GM23248 (cell line): ENCODE data around the gene UHMK1. TPM values are rescaled to one million over a fixed set of nuclear protein-coding genes. Genes with fewer than 3 reads are reported as not detected.

ENCODE experiments used
- DNase-seq: peaks from one replicate; pipeline ENCODE4 v3.0.0-alpha.2; 2015
- H2AFZ ChIP-seq: fragments of 200-600 bp; sonication (generic); 2 replicates; pipeline ENCODE4 v1.6.1; 2016; ENCODE audit warnings: antibody characterized with exemption
- H3F3A ChIP-seq: fragments of 200-600 bp; sonication (generic); 2 replicates; pipeline ENCODE4 v1.6.1; 2016; ENCODE audit warnings: mild to moderate bottlenecking, antibody characterized with exemption, mixed run types; ENCODE audit not compliant: insufficient read depth
- H3K27ac ChIP-seq: fragments of 200-600 bp; sonication (generic); 2 replicates; pipeline ENCODE4 v1.5.1; 2016; ENCODE audit warnings: mild to moderate bottlenecking
- H3K27me3 ChIP-seq: fragments of 200-600 bp; sonication (generic); replicated peaks from 2 replicates; pipeline ENCODE4 v1.6.1; 2016; ENCODE audit warnings: mild to moderate bottlenecking; ENCODE audit not compliant: insufficient read depth
- H3K36me3 ChIP-seq: fragments of 200-600 bp; sonication (generic); 2 replicates; pipeline ENCODE4 v1.6.1; 2016; ENCODE audit warnings: low read depth, mild to moderate bottlenecking
- H3K4me1 ChIP-seq: fragments of 200-600 bp; sonication (generic); 2 replicates; pipeline ENCODE4 v1.6.1; 2016; ENCODE audit warnings: mild to moderate bottlenecking; ENCODE audit not compliant: insufficient read depth
- H3K4me2 ChIP-seq: fragments of 200-600 bp; sonication (generic); one replicate; pipeline ENCODE4 v1.6.1; 2016; ENCODE audit warnings: mild to moderate bottlenecking; ENCODE audit not compliant: unreplicated experiment
- H3K4me3 ChIP-seq: fragments of 200-600 bp; sonication (generic); 2 replicates; pipeline ENCODE4 v1.5.1; 2016; ENCODE audit warnings: mild to moderate bottlenecking
- H3K79me2 ChIP-seq: fragments of 200-600 bp; sonication (generic); 2 replicates; pipeline ENCODE4 v1.6.1; 2016; ENCODE audit warnings: mild to moderate bottlenecking; ENCODE audit not compliant: insufficient read depth
- H3K9ac ChIP-seq: fragments of 200-600 bp; sonication (generic); 2 replicates; pipeline ENCODE4 v1.6.1; 2016; ENCODE audit warnings: mild to moderate bottlenecking
- H3K9me2 ChIP-seq: fragments of 200-600 bp; sonication (generic); 2 replicates; pipeline ENCODE4 v1.6.1; 2016; ENCODE audit warnings: mixed run types, mild to moderate bottlenecking, moderate library complexity; ENCODE audit not compliant: insufficient read depth
- H3K9me3 ChIP-seq: fragments of 200-600 bp; sonication (generic); one replicate; pipeline ENCODE4 v1.6.1; 2017; ENCODE audit warnings: low read depth
- H4K20me1 ChIP-seq: fragments of 200-600 bp; sonication (generic); 2 replicates; pipeline ENCODE4 v1.6.0; 2016; ENCODE audit not compliant: insufficient read depth
- EZH2 ChIP-seq: fragments of 200-600 bp; sonication (generic); IDR thresholded peaks from 2 replicates; pipeline ENCODE4 v1.6.1; 2018; ENCODE audit warnings: antibody characterized with exemption, mild to moderate bottlenecking; ENCODE audit not compliant: insufficient read depth, poor library complexity, severe bottlenecking
- EZH2phosphoT487 ChIP-seq: fragments of 200-600 bp; sonication (generic); IDR thresholded peaks from 2 replicates; pipeline ENCODE4 v1.6.1; 2018; ENCODE audit warnings: antibody characterized with exemption, moderate library complexity, mild to moderate bottlenecking, low read depth; ENCODE audit not compliant: insufficient read depth
- WGBS, 2 experiments: methylation state at CpG; one replicate each; pipeline ENCODE4 v1.1.6; 2015 to 2017; ENCODE audit warnings: low lambda C conversion rate in 2 of 2, low coverage in 1 of 2; ENCODE audit errors: missing lambda C conversion rate in 2 of 2; 5-methylcytosine and 5-hydroxymethylcytosine counted together
- in situ Hi-C: fragments of 300-500 bp; cut with MboI; formaldehyde crosslinking; loops from 2 replicates; pipeline ENCODE4 v1.15.0; 2020
- polyA plus RNA-seq: library from polyadenylated mRNA; unstranded; fragments of >200 nt; fragmentation: Nextera tagmentation; extraction: Ambion mirVana; gene quantifications from 2 replicates; pipeline ENCODE4 v1.2.1, GENCODE V29; 2016
- total RNA-seq: library from RNA; depleted of rRNA; stranded (reverse); fragments of >200 nt; shearing (Covaris generic); gene quantifications from 2 replicates; pipeline ENCODE4 v1.2.3, GENCODE V29; 2014

The UHMK1 gene
- total and polyA plus RNA-seq, 2 experiments from 2014 or later = 20.1 to 60.6 TPM

GRCh38 chr1:162536511-162536910 is 38.9 kb downstream of the UHMK1 start:
- H3K27me3 ChIP-seq = no peaks in the 10 kb centered on the region
- in situ Hi-C loops = no loop called here
- peaks cover 57% of the 10 kb centered on the region for H3K4me1 ChIP-seq
- peak overlapping the region; percentile 92 for H3K27ac ChIP-seq
- H3F3A ChIP-seq = peaks cover 59% of the 10 kb centered on the region
- no peak overlapping the region for H3K4me2 ChIP-seq
- H3K4me3 ChIP-seq = no peak overlapping the region
- 20 to 22% methylated on average over 2 of the region's 2 CpGs for WGBS, 2 experiments
- 0 out of 2 replicates have a peak overlapping the region, but pooled peaks have one; percentile 20 for H2AFZ ChIP-seq
- H4K20me1 ChIP-seq = no peaks in the 10 kb centered on the region
- H3K36me3 ChIP-seq = no peaks in the 10 kb centered on the region
- peaks cover 4% of the 10 kb centered on the region; the same call in 1 of the 2 replicates for H3K79me2 ChIP-seq
- H3K9me2 ChIP-seq = no peaks in the 10 kb centered on the region
- TF ChIP-seq EZH2 (no peak), EZH2phosphoT487 (no peak)
- no peaks in the 10 kb centered on the region for H3K9me3 ChIP-seq
- no peak overlapping the region for H3K9ac ChIP-seq
- peak; percentile 67 for DNase-seq

DNA sequence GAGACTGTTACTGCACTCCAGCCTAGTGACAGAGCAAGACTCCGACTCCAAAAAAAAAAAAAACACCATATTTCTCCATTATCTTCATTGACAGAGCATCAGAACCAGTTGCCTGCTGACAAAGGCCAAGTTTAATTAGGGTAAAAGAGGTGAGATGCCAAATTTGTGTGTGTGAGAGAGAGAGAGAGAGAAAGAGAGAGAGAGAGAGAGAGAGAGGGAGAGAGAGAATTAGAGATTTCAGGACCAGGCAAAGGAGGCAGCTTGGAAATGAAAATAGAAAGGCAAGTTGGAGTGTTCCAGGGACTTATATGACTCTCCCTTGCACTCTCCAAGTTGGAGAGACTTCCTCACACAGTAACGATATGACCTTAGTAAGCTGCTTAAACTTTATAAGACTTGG is 39.6 kb downstream of the UHMK1 start:
- Histone ChIP-seq H3K9ac (no peak overlapping the region), H3K79me2 (peaks cover 4% of the 10 kb centered on the region; the same call in 1 of the 2 replicates), H3K4me3 (no peak overlapping the region), H3K27ac (peak overlapping the region; percentile 92), H3K4me2 (no peak overlapping the region), H3K9me3 (no peaks in the 10 kb centered on the region), H3K4me1 (peaks cover 61% of the 10 kb centered on the region), H2AFZ (no peak overlapping the region), H3K27me3 (no peaks in the 10 kb centered on the region), H3F3A (peaks cover 63% of the 10 kb centered on the region), H3K9me2 (no peaks in the 10 kb centered on the region), H3K36me3 (no peaks in the 10 kb centered on the region), H4K20me1 (no peaks in the 10 kb centered on the region)
- WGBS, 2 experiments = 36 to 41% methylated on average over 2 of the region's 2 CpGs
- DNase-seq = peak; percentile 30
- TF ChIP-seq EZH2 = no peak
- TF ChIP-seq EZH2phosphoT487 = no peak
- in situ Hi-C loops = no loop called here

DNA sequence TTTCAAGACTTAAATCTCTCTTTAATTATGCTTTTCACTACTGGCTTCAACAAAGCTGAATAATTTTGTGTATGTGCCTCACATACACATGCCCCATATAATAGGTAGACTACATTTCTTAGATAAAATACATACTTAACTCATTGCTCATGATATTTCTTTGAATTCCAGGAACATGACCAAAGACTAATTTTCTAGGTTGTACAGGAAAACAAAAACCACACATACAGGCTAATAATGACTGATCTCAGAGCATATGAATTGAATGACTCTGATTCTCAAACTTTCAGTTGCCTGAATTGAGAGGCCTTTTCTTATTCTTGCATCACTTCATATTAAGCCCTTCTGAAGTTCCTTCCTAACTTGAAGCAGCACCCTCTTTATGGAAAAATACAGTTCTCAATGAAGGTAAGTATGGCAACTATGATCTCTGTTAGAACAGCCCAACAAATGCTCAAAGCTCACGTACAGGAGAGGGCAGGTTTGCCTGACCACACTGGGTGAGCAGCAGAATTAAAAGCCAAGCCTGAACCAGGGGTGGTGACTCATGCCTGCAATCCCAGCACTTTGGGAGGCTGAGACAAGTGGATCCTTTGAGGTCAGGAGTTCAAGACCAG is 41.3 kb downstream of the UHMK1 start:
- WGBS, 2 experiments = 0% methylated on average over 1 of the region's 1 CpG
- no peak overlapping the region for H2AFZ ChIP-seq
- no peaks in the 10 kb centered on the region for H3K36me3 ChIP-seq
- H3K4me3 ChIP-seq = peak overlapping the region; percentile 12
- DNase-seq = peak; percentile 94
- no peak for TF ChIP-seq EZH2
- peak; percentile 93 for TF ChIP-seq EZH2phosphoT487
- no peaks in the 10 kb centered on the region for H3K9me3 ChIP-seq
- H3K27me3 ChIP-seq = no peaks in the 10 kb centered on the region
- peak overlapping the region; percentile 71 for H3K4me2 ChIP-seq
- no peaks in the 10 kb centered on the region for H3K9me2 ChIP-seq
- H3K27ac ChIP-seq = peak overlapping the region; percentile 92
- peaks cover 70% of the 10 kb centered on the region for H3K4me1 ChIP-seq
- H3K79me2 ChIP-seq = peaks cover 4% of the 10 kb centered on the region; the same call in 1 of the 2 replicates
- in situ Hi-C loops = no loop called here
- H4K20me1 ChIP-seq = no peaks in the 10 kb centered on the region
- peaks cover 73% of the 10 kb centered on the region for H3F3A ChIP-seq
- H3K9ac ChIP-seq = peak overlapping the region; percentile 60

DNA sequence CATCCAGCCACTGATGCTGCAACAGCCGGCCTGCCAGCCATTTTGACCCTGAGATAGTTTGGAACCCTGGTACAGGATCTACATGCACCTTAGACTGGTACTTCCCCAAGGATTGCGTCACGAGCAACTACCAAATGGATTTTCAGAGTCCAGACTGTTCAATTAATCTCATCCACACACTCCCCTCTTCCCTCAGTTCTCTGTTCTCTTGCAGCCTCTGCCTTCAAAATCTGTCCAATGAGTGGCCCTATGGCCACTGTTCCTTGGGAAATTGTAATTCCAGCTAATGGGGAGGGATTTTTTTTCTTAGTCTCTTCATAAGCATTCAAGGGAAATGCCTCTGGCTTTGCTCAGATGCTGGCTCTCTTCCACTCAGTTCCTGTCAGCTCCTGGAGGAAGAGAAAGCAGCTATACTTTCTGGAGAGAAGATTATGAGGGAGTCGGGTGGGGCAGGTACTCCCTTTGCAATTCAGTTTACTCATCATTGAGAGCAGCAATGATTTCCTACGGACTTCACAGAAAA is 44.1 kb downstream of the UHMK1 start:
- Histone ChIP-seq H3K4me3 (no peak overlapping the region; the same call in 1 of the 2 replicates), H3K4me2 (peak overlapping the region; percentile 62), H3K36me3 (no peaks in the 10 kb centered on the region), H4K20me1 (no peaks in the 10 kb centered on the region), H3K27ac (peak overlapping the region; percentile 85), H3K4me1 (peaks cover 57% of the 10 kb centered on the region), H2AFZ (0 out of 2 replicates have a peak overlapping the region, but pooled peaks have one; percentile 25), H3K27me3 (no peaks in the 10 kb centered on the region), H3K9ac (peak overlapping the region; percentile 60), H3K9me3 (no peaks in the 10 kb centered on the region), H3K9me2 (no peaks in the 10 kb centered on the region), H3F3A (peaks cover 54% of the 10 kb centered on the region), H3K79me2 (peaks cover 4% of the 10 kb centered on the region; the same call in 1 of the 2 replicates)
- peak; percentile 98 for DNase-seq
- TF ChIP-seq EZH2 = no peak
- no peak for TF ChIP-seq EZH2phosphoT487
- 19 to 20% methylated on average over 5 of the region's 5 CpGs for WGBS, 2 experiments
- in situ Hi-C loops = no loop called here
